GM12878 (cell line): ENCODE results near the gene OR2L8. TPM values are rescaled to one million over a fixed set of nuclear protein-coding genes. Genes with fewer than 3 reads are reported as not detected.

ENCODE experiments used
- ATAC-seq: fragments of 200-7000 bp; cut with Tn5 transposase; 3 replicates; pipeline ENCODE4 v1.9.1; 2020; ENCODE audit warnings: mild to moderate bottlenecking, moderate library complexity
- BruUV-seq: library from RNA; stranded (reverse); fragments of 400-500 nt; replicated peaks from 2 replicates; lab custom pipeline; 2021; lab: Mats Ljungman, UMichigan
- CTCF ChIA-PET: fragments of 300-600 bp; sonication (Branson Sonifier 250); formaldehyde crosslinking; extraction: SDS; loops from one replicate; lab custom pipeline; 2021; ENCODE audit warnings: inconsistent platforms; lab: Yijun Ruan, JAX
- POLR2A ChIA-PET: fragments of 350-600 bp; formaldehyde crosslinking; extraction: SDS; loops from one replicate; lab custom pipeline; 2021; ENCODE audit warnings: inconsistent platforms; lab: Charles Lee
- RAD21 ChIA-PET: fragments of 300-600 bp; sonication (Branson Sonifier 250); formaldehyde crosslinking; loops from one replicate; lab custom pipeline; 2023; ENCODE audit warnings: antibody characterized with exemption; ENCODE audit not compliant: unreplicated experiment; lab: Charles Lee
- SMC1A ChIA-PET: fragments of 300-600 bp; sonication (Branson Sonifier 250); formaldehyde crosslinking; loops from one replicate; lab custom pipeline; 2023; ENCODE audit not compliant: unreplicated experiment, uncharacterized antibody; lab: Charles Lee
- DNase-seq: peaks from one replicate; pipeline ENCODE4 v3.0.0-alpha.2; 2011; ENCODE audit warnings: low read depth, low spot score
- FAIRE-seq: peaks from 3 replicates; lab custom pipeline; 2011; peaks lifted over from hg19 to GRCh38; lab: Jason Lieb, UNC
- H2AFZ ChIP-seq: 2 replicates; pipeline ENCODE4 v1.6.0; 2011; ENCODE audit warnings: low read depth, low read length, control low read depth; ENCODE audit not compliant: control insufficient read depth
- H3K27ac ChIP-seq: 2 replicates; pipeline ENCODE4 v1.5.1; 2011; ENCODE audit warnings: control low read depth; ENCODE audit not compliant: control insufficient read depth, insufficient read depth
- H3K27me3 ChIP-seq, 2 experiments: replicated peaks in 1 of 2; 2 replicates each; pipeline versions ENCODE4 v1.6.0 to v1.6.1; 2011; ENCODE audit warnings: low read length in 1 of 2; ENCODE audit not compliant: control insufficient read depth in 2 of 2, insufficient read depth in 2 of 2
- H3K36me3 ChIP-seq, 2 experiments: 2 replicates each; pipeline ENCODE4 v1.5.1; 2011; ENCODE audit warnings: low read length in 1 of 2; ENCODE audit not compliant: control insufficient read depth in 2 of 2, insufficient read depth in 2 of 2
- H3K4me1 ChIP-seq: 2 replicates; pipeline ENCODE4 v1.6.1; 2011; ENCODE audit warnings: mild to moderate bottlenecking, low read length, moderate library complexity, mixed read lengths; ENCODE audit not compliant: control insufficient read depth, insufficient read depth
- H3K4me2 ChIP-seq: 2 replicates; pipeline ENCODE4 v1.6.0; 2011; ENCODE audit warnings: control low read depth; ENCODE audit not compliant: control insufficient read depth, insufficient read depth
- H3K4me3 ChIP-seq: fragments of 200-600 bp; sonication (generic); 2 replicates; pipeline ENCODE4 v1.5.1; 2016
- H3K79me2 ChIP-seq: 2 replicates; pipeline ENCODE4 v1.6.0; 2011; ENCODE audit warnings: low read length; ENCODE audit not compliant: control insufficient read depth, insufficient read depth
- H3K9ac ChIP-seq: 2 replicates; pipeline ENCODE4 v1.8.0; 2011; ENCODE audit warnings: low read length, control low read depth, mixed read lengths; ENCODE audit not compliant: control insufficient read depth, insufficient read depth
- H3K9me3 ChIP-seq: replicated peaks from 3 replicates; pipeline ENCODE4 v1.5.1; 2011; ENCODE audit warnings: mild to moderate bottlenecking, low read length; ENCODE audit not compliant: control insufficient read depth, insufficient read depth
- H4K20me1 ChIP-seq: 2 replicates; pipeline ENCODE4 v1.6.0; 2011; ENCODE audit not compliant: control insufficient read depth, insufficient read depth
- CUX1 ChIP-seq: IDR thresholded peaks from 2 replicates; pipeline ENCODE4 v1.6.1; 2012; ENCODE audit warnings: improper control_type of control experiment, low read depth, low read length; ENCODE audit not compliant: insufficient replicate concordance
- KDM1A ChIP-seq: fragments of 200-600 bp; sonication (generic); IDR thresholded peaks from 2 replicates; pipeline ENCODE4 v1.6.1; 2016; ENCODE audit warnings: borderline replicate concordance
- MYB ChIP-seq: fragments of 150-350 bp; IDR thresholded peaks from 2 replicates; pipeline ENCODE4 v1.6.1; 2014; ENCODE audit warnings: mild to moderate bottlenecking, low read depth, low read length, borderline replicate concordance
- NR2C2 ChIP-seq: IDR thresholded peaks from 2 replicates; pipeline ENCODE4 v1.6.1; 2011; ENCODE audit warnings: borderline replicate concordance, low read depth; ENCODE audit not compliant: control insufficient read depth, insufficient read length
- RB1 ChIP-seq: fragments of 450-650 bp; formaldehyde crosslinking; IDR thresholded peaks from 2 replicates; pipeline ENCODE4 v1.6.1; 2017; ENCODE audit warnings: mild to moderate bottlenecking, borderline replicate concordance
- SPI1 ChIP-seq: IDR thresholded peaks from 2 replicates; pipeline ENCODE4 v1.6.1; 2011; ENCODE audit warnings: low read depth, mild to moderate bottlenecking, low read length, moderate library complexity, borderline replicate concordance; ENCODE audit not compliant: insufficient read depth
- ZNF24 ChIP-seq: fragments of 450-650 bp; IDR thresholded peaks from 2 replicates; pipeline ENCODE4 v1.6.1; 2017; ENCODE audit warnings: antibody characterized with exemption, mild to moderate bottlenecking
- WGBS: methylation state at CpG from one replicate; pipeline ENCODE4 v1.1.6; 2016; ENCODE audit warnings: low lambda C conversion rate; ENCODE audit not compliant: insufficient replicate concordance, insufficient coverage; ENCODE audit errors: missing lambda C conversion rate; 5-methylcytosine and 5-hydroxymethylcytosine counted together
- in situ Hi-C: fragments of 300-500 bp; cut with MboI; formaldehyde crosslinking; loops from 9 replicates; pipeline ENCODE4 v1.14.3; 2018; ENCODE audit warnings: mixed read lengths
- intact Hi-C: fragments of 100-400 bp; cut with micrococcal nuclease; formaldehyde crosslinking; loops from one replicate; pipeline ENCODE4 v1.14.2; 2022; ENCODE audit not compliant: unreplicated experiment
- polyA plus RNA-seq, 11 experiments: library from polyadenylated mRNA; depleted of rRNA in 4 of 11; unstranded in 6 of 11; stranded (reverse) in 5 of 11; fragments of >200 nt; fragmentation: Nextera tagmentation in 4 of 11; fragmentation: Illumina TruSeq in 1 of 11; extraction: Ambion mirVana in 4 of 11; extraction: Trizol in 1 of 11; gene quantifications; 1 replicate in 1 of 11; 2 replicates in 10 of 11; pipeline versions ENCODE4 v1.2.1 to v1.2.3, GENCODE V29; 2011 to 2016; ENCODE audit warnings: inconsistent platforms in 2 of 11, missing spikeins in 2 of 11, low read depth in 1 of 11
- total RNA-seq, 4 experiments: library from RNA; depleted of rRNA in 3 of 4; stranded (reverse); fragments of >200 nt in 3 of 4; fragmentation: Illumina TruSeq in 1 of 4; extraction: Trizol in 1 of 4; gene quantifications; 2 replicates each; pipeline versions ENCODE4 v1.2.1 to v1.2.3, GENCODE V29; 2013 to 2021
- TF ChIP-seq, protein P1 (sequence below): IDR thresholded peaks from 2 replicates; pipeline ENCODE4 v1.6.1; 2011; ENCODE audit warnings: low read depth, mild to moderate bottlenecking, low read length, moderate library complexity, borderline replicate concordance; ENCODE audit errors: extremely low read depth
- TF ChIP-seq, protein P2 (sequence below): fragments of 450-650 bp; IDR thresholded peaks from 2 replicates; pipeline ENCODE4 v1.6.1; 2017; ENCODE audit warnings: antibody characterized with exemption, mild to moderate bottlenecking, moderate library complexity

OR2L8 gene
- total and polyA plus RNA-seq, 10 of the 15 experiments (the other 5 are each of a cell fraction or from before 2014, with no cell fraction given): not detected

GRCh38 chr1:247905910-247906503, 42.7 kb upstream of the OR2L8 start:
- SMC1A ChIA-PET: interaction anchor here (0.9 kb wide), 1 partner anchor 10 kb away, joined by 3 read pairs; no protein-coding TSS in a partner anchor
- Histone ChIP-seq H3K4me3 (no peak overlapping the region), H3K9ac (no peak overlapping the region), H3K36me3 (no peaks in the 10 kb centered on the region), H3K79me2 (no peaks in the 10 kb centered on the region), H2AFZ (no peak overlapping the region), H3K4me2 (no peak overlapping the region), H3K27me3 (no peaks in the 10 kb centered on the region), H3K4me1 (no peaks in the 10 kb centered on the region), H4K20me1 (no peaks in the 10 kb centered on the region), H3K9me3 (no peaks in the 10 kb centered on the region), H3K27ac (no peak overlapping the region)
- CTCF ChIA-PET: interaction anchor here (1.0 kb wide), 1 partner anchor 38 kb away, joined by 3 read pairs; no protein-coding TSS in a partner anchor
- in situ Hi-C loops: no loop called here
- intact Hi-C loops: no loop called here
- ATAC-seq: no peak
- POLR2A ChIA-PET: no interaction called here
- RAD21 ChIA-PET: no interaction called here
- no TSS peak for BruUV-seq
- no peak for FAIRE-seq
- WGBS: 7% methylated on average over 5 of the region's 9 CpGs
- DNase-seq: no peak
- no peak for TF ChIP-seq NR2C2
- TF ChIP-seq MYB: no peak
- TF ChIP-seq RB1: no peak
- TF ChIP-seq SPI1: no peak
- TF ChIP-seq, protein P1, sequence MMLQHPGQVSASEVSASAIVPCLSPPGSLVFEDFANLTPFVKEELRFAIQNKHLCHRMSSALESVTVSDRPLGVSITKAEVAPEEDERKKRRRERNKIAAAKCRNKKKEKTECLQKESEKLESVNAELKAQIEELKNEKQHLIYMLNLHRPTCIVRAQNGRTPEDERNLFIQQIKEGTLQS: no peak
- TF ChIP-seq ZNF24: no peak
- TF ChIP-seq KDM1A: no peak
- TF ChIP-seq, protein P2, sequence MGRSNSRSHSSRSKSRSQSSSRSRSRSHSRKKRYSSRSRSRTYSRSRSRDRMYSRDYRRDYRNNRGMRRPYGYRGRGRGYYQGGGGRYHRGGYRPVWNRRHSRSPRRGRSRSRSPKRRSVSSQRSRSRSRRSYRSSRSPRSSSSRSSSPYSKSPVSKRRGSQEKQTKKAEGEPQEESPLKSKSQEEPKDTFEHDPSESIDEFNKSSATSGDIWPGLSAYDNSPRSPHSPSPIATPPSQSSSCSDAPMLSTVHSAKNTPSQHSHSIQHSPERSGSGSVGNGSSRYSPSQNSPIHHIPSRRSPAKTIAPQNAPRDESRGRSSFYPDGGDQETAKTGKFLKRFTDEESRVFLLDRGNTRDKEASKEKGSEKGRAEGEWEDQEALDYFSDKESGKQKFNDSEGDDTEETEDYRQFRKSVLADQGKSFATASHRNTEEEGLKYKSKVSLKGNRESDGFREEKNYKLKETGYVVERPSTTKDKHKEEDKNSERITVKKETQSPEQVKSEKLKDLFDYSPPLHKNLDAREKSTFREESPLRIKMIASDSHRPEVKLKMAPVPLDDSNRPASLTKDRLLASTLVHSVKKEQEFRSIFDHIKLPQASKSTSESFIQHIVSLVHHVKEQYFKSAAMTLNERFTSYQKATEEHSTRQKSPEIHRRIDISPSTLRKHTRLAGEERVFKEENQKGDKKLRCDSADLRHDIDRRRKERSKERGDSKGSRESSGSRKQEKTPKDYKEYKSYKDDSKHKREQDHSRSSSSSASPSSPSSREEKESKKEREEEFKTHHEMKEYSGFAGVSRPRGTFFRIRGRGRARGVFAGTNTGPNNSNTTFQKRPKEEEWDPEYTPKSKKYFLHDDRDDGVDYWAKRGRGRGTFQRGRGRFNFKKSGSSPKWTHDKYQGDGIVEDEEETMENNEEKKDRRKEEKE: no peak
- no peak for TF ChIP-seq CUX1
